ENCODE data around the gene STPG3. TPM values are rescaled to one million over a fixed set of nuclear protein-coding genes. Genes with fewer than 3 reads are reported as not detected.

The STPG3 gene
- total and polyA plus RNA-seq, 5 donors from 2014 or later, result not detected

GRCh38 chr9:137273095-137273490 is 22.0 kb downstream of the STPG3 start:
- no peaks in the 10 kb centered on the region for H3K9me3 Mint-ChIP-seq
- DNase-seq (no peak), ATAC-seq (ENCODE audit: low read depth in 2 of 2) (no peak)
- peaks cover 12% of the 10 kb centered on the region for H3K36me3 ChIP-seq (ENCODE audit: control insufficient read depth, insufficient read depth, low read length)
- H3K4me1 ChIP-seq (ENCODE audit: control insufficient read depth, insufficient read depth, low read length, poor library complexity, severe bottlenecking), result peaks cover 20% of the 10 kb centered on the region
- H3K27me3 ChIP-seq (ENCODE audit: control insufficient read depth, insufficient read depth, low read length), result no peaks in the 10 kb centered on the region
- H3K36me3 Mint-ChIP-seq, result peaks cover 14% of the 10 kb centered on the region
- peaks cover 0 to 31% (median 9%) of the 10 kb centered on the region in 4 donors for H3K4me1 Mint-ChIP-seq
- H3K4me3 Mint-ChIP-seq, result no peak overlapping the region
- no peak overlapping the region for H3K27ac Mint-ChIP-seq
- H3K9me3 ChIP-seq (ENCODE audit: control insufficient read depth in 2 of 2, low read length in 2 of 2), result no peaks in the 10 kb centered on the region
- no peak overlapping the region for H3K27ac ChIP-seq (ENCODE audit: insufficient read depth, low read length, poor library complexity, severe bottlenecking)
- H3K27me3 Mint-ChIP-seq, result no peaks in the 10 kb centered on the region
- H3K4me3 ChIP-seq (ENCODE audit: low read depth, low read length), result no peak overlapping the region

GRCh38 chr9:137273611-137274320 is 22.7 kb downstream of the STPG3 start:
- Mint-ChIP-seq H3K27me3 (no peaks in the 10 kb centered on the region), H3K4me1 (peaks cover 0 to 27% (median 7%) of the 10 kb centered on the region in 4 donors), H3K36me3 (peaks cover 10% of the 10 kb centered on the region), H3K27ac (no peak overlapping the region), H3K9me3 (no peaks in the 10 kb centered on the region), H3K4me3 (no peak overlapping the region)
- no peaks in the 10 kb centered on the region for H3K9me3 ChIP-seq (ENCODE audit: control insufficient read depth in 2 of 2, low read length in 2 of 2)
- H3K27ac ChIP-seq (ENCODE audit: insufficient read depth, low read length, poor library complexity, severe bottlenecking), result no peak overlapping the region
- ATAC-seq (ENCODE audit: low read depth in 2 of 2) (no peak), DNase-seq (no peak)
- no peaks in the 10 kb centered on the region for H3K27me3 ChIP-seq (ENCODE audit: control insufficient read depth, insufficient read depth, low read length)
- peaks cover 9% of the 10 kb centered on the region for H3K36me3 ChIP-seq (ENCODE audit: control insufficient read depth, insufficient read depth, low read length)
- H3K4me3 ChIP-seq (ENCODE audit: low read depth, low read length), result no peak overlapping the region
- peaks cover 25% of the 10 kb centered on the region for H3K4me1 ChIP-seq (ENCODE audit: control insufficient read depth, insufficient read depth, low read length, poor library complexity, severe bottlenecking)

DNA sequence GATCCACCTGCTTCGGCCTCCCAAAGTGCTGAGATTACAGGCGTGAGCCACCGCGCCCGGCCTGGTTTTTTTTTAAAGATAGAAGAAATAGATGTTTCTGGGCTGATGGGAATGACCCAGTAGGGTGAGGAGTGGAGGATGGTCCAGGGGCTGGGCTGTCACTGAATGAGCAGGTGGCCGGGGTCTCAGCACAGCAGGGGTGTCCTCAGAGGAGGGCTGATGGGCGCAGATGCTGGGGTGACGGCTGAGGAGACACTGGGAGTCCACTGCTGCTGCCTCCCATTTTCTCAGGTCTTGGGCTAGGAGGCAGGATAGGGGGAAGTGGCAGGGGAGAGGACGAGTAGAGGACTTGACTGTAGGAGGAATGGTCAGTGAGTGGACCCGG is 24.1 kb downstream of the STPG3 start:
- H3K27ac ChIP-seq (ENCODE audit: insufficient read depth, low read length, poor library complexity, severe bottlenecking), result no peak overlapping the region
- H3K27me3 ChIP-seq (ENCODE audit: control insufficient read depth, insufficient read depth, low read length), result no peaks in the 10 kb centered on the region
- no peaks in the 10 kb centered on the region for H3K36me3 Mint-ChIP-seq
- ATAC-seq (ENCODE audit: low read depth in 2 of 2) (no peak), DNase-seq (no peak)
- H3K4me1 Mint-ChIP-seq, result peaks cover 0 to 27% (median 5%) of the 10 kb centered on the region in 4 donors
- peaks cover 29% of the 10 kb centered on the region for H3K4me1 ChIP-seq (ENCODE audit: control insufficient read depth, insufficient read depth, low read length, poor library complexity, severe bottlenecking)
- peak overlapping the region in 2 of 3 donors; percentile 32 to 83 for H3K27ac Mint-ChIP-seq
- H3K4me3 ChIP-seq (ENCODE audit: low read depth, low read length), result no peak overlapping the region
- H3K4me3 Mint-ChIP-seq, result peak overlapping the region in 3 of 4 donors; percentile 15 to 50 (median 32)
- no peaks in the 10 kb centered on the region for H3K27me3 Mint-ChIP-seq
- no peaks in the 10 kb centered on the region for H3K9me3 ChIP-seq (ENCODE audit: control insufficient read depth in 2 of 2, low read length in 2 of 2)
- peaks cover 3% of the 10 kb centered on the region for H3K36me3 ChIP-seq (ENCODE audit: control insufficient read depth, insufficient read depth, low read length)
- H3K9me3 Mint-ChIP-seq, result no peaks in the 10 kb centered on the region

- H3K27ac ChIP-seq (ENCODE audit: insufficient read depth, low read length, poor library complexity, severe bottlenecking), result no peak overlapping the region
- H3K4me1 ChIP-seq (ENCODE audit: control insufficient read depth, insufficient read depth, low read length, poor library complexity, severe bottlenecking), result peaks cover 34% of the 10 kb centered on the region
- Mint-ChIP-seq H3K27me3 (no peaks in the 10 kb centered on the region), H3K9me3 (no peaks in the 10 kb centered on the region), H3K4me1 (peaks cover 0 to 27% (median 5%) of the 10 kb centered on the region in 4 donors), H3K36me3 (no peaks in the 10 kb centered on the region), H3K4me3 (peak overlapping the region in 3 of 4 donors; percentile 15 to 50 (median 48)), H3K27ac (peak overlapping the region in 2 of 3 donors; percentile 83)
- H3K27me3 ChIP-seq (ENCODE audit: control insufficient read depth, insufficient read depth, low read length), result no peaks in the 10 kb centered on the region
- peaks cover 3% of the 10 kb centered on the region for H3K36me3 ChIP-seq (ENCODE audit: control insufficient read depth, insufficient read depth, low read length)
- no peaks in the 10 kb centered on the region for H3K9me3 ChIP-seq (ENCODE audit: control insufficient read depth in 2 of 2, low read length in 2 of 2)
- DNase-seq (no peak), ATAC-seq (ENCODE audit: low read depth in 2 of 2) (no peak)
- H3K4me3 ChIP-seq (ENCODE audit: low read depth, low read length), result no peak overlapping the region
Observed at GRCh38 chr9:137275588-137276472, 24.7 kb downstream of the STPG3 start.

DNA sequence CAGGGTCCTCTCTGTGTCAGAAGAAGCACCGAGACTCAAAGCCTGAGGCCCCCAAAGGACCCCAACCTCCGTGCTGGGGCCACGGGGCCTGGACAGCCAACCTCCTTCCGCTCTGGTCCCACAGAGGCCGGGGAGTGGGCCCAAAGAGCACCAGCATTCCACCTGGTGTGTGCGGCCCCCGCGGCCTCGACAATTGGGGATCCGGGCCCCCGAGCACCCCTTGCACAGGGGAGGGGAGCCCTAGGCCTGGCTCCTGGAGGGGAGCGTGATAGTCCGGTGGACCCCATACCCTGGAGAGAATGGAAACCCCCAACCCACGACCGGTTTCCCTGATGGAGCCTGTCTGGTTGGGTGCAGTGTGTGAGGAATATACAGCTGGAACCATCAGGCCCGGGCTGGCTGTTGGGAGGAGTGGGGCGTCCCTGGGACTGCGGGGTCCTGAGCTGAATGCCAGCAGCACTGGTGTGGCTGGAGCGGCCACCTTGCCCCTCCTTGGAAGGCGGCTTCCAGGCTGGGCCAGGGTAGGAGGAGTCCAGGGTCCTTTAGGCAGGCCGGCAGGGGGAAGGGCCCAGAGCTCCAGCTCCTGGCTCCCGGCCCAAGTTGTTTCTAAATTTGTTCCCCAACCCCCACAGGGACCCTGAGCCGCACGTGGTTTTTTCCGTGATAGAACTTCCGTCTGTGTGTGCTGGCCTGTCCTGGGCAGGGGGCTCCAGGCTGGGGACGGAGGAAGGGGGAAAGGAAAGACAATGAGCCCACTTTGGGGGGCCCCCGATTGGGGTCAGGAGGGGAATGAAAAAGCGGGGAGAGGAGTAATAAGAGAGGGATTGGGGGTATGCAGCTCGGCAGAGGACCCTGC is 25.6 kb downstream of the STPG3 start:
- Mint-ChIP-seq H3K27me3 (no peaks in the 10 kb centered on the region), H3K9me3 (no peaks in the 10 kb centered on the region), H3K27ac (peak overlapping the region; percentile 36 to 66 (median 62)), H3K36me3 (no peaks in the 10 kb centered on the region), H3K4me3 (peak overlapping the region; percentile 58 to 87 (median 84)), H3K4me1 (peaks cover 0 to 23% (median 3%) of the 10 kb centered on the region in 4 donors)
- Histone ChIP-seq H3K9me3 (ENCODE audit: control insufficient read depth in 2 of 2, low read length in 2 of 2) (no peaks in the 10 kb centered on the region), H3K36me3 (ENCODE audit: control insufficient read depth, insufficient read depth, low read length) (peaks cover 3% of the 10 kb centered on the region), H3K4me3 (ENCODE audit: low read depth, low read length) (no peak overlapping the region), H3K27ac (ENCODE audit: insufficient read depth, low read length, poor library complexity, severe bottlenecking) (peak overlapping the region; percentile 60), H3K27me3 (ENCODE audit: control insufficient read depth, insufficient read depth, low read length) (no peaks in the 10 kb centered on the region), H3K4me1 (ENCODE audit: control insufficient read depth, insufficient read depth, low read length, poor library complexity, severe bottlenecking) (peaks cover 30% of the 10 kb centered on the region)
- ATAC-seq (ENCODE audit: low read depth in 2 of 2) (no peak), DNase-seq (no peak)

- ATAC-seq (ENCODE audit: low read depth in 2 of 2) (peak; percentile 40 to 67), DNase-seq (peak in 1 of 3 donors; percentile 72)
- H3K4me1 ChIP-seq (ENCODE audit: control insufficient read depth, insufficient read depth, low read length, poor library complexity, severe bottlenecking), result peaks cover 29% of the 10 kb centered on the region
- H3K4me3 ChIP-seq (ENCODE audit: low read depth, low read length), result no peak within 1 kb of the TSS
- Mint-ChIP-seq H3K4me3 (peak within 1 kb of the TSS; percentile 82 to 93 (median 86)), H3K36me3 (no peaks in the 10 kb centered on the region), H3K27ac (peak within 1 kb of the TSS; percentile 36 to 96 (median 62)), H3K4me1 (peaks cover 0 to 25% (median 3%) of the 10 kb centered on the region in 4 donors), H3K9me3 (no peaks in the 10 kb centered on the region), H3K27me3 (no peaks in the 10 kb centered on the region)
- H3K27me3 ChIP-seq (ENCODE audit: control insufficient read depth, insufficient read depth, low read length), result no peaks in the 10 kb centered on the region
- H3K36me3 ChIP-seq (ENCODE audit: control insufficient read depth, insufficient read depth, low read length), result peaks cover 3% of the 10 kb centered on the region
- no peaks in the 10 kb centered on the region for H3K9me3 ChIP-seq (ENCODE audit: control insufficient read depth in 2 of 2, low read length in 2 of 2)
- peak within 1 kb of the TSS; percentile 60 for H3K27ac ChIP-seq (ENCODE audit: insufficient read depth, low read length, poor library complexity, severe bottlenecking)
Observed at GRCh38 chr9:137277329-137278041, 26.4 kb downstream of the STPG3 start, which contains the start of gene TOR4A. Gene TOR4A, plus strand, starts transcription at chr9:137277726. Its CDS starts 964 bp downstream, at chr9:137278690.

All from CD4-positive, CD25-positive, alpha-beta regulatory T cell (primary cell).